H1 (cell line): ENCODE data around the gene GRM8.
"Not testable (repeated sequence)": the region's sequence is repeated elsewhere in the genome, so short reads cannot be mapped to it uniquely, and the experiment has no call there.

Source experiments
- BACH1 ChIP-seq: IDR thresholded peaks from 2 replicates; pipeline ENCODE4 v1.6.1; 2012; ENCODE audit warnings: low read length, improper control_type of control experiment
- BCL11A ChIP-seq, 2 experiments: IDR thresholded peaks; one replicate each; pipeline ENCODE4 v1.6.1; 2011; ENCODE audit warnings: low read depth in 2 of 2, low read length in 2 of 2, mild to moderate bottlenecking in 2 of 2
- BRCA1 ChIP-seq: IDR thresholded peaks from 2 replicates; pipeline ENCODE4 v1.6.1; 2012; ENCODE audit warnings: low read depth, low read length, improper control_type of control experiment
- CBX8 ChIP-seq: fragments of 300-800, 300-1000 bp; sonication (generic); IDR thresholded peaks from 2 replicates; pipeline ENCODE4 v1.7.1; 2016; ENCODE audit warnings: low read depth, low read length, borderline replicate concordance
- CTBP2 ChIP-seq: IDR thresholded peaks from 2 replicates; pipeline ENCODE4 v1.7.0; 2011; ENCODE audit warnings: borderline replicate concordance, mild to moderate bottlenecking, moderate library complexity, mixed read lengths, low read length; ENCODE audit not compliant: insufficient read depth, insufficient read length
- CTCF ChIP-seq, 3 experiments: IDR thresholded peaks; 1 replicate in 2 of 3; 2 replicates in 1 of 3; pipeline versions ENCODE4 v1.5.1 to v1.6.1; 2011; ENCODE audit warnings: low read length in 3 of 3, mild to moderate bottlenecking in 3 of 3, inconsistent platforms in 2 of 3, low read depth in 1 of 3, moderate library complexity in 1 of 3; ENCODE audit not compliant: insufficient read depth in 1 of 3; ENCODE audit errors: control extremely low read depth in 1 of 3
- POLR2A ChIP-seq, 2 experiments: IDR thresholded peaks; 1 replicate in 1 of 2; 2 replicates in 1 of 2; pipeline ENCODE4 v1.6.1; 2011; ENCODE audit warnings: low read depth in 2 of 2, low read length in 2 of 2, mild to moderate bottlenecking in 2 of 2; ENCODE audit errors: control extremely low read depth in 1 of 2
- POLR2AphosphoS5 ChIP-seq: IDR thresholded peaks from 2 replicates; pipeline ENCODE4 v1.6.1; 2011; ENCODE audit warnings: low read depth, low read length
- TAF1 ChIP-seq: IDR thresholded peaks from 2 replicates; pipeline ENCODE4 v1.6.1; 2011; ENCODE audit warnings: mild to moderate bottlenecking, low read depth, low read length
- TBP ChIP-seq: IDR thresholded peaks from 2 replicates; pipeline ENCODE4 v1.6.1; 2011; ENCODE audit warnings: low read depth, low read length, improper control_type of control experiment
- TF ChIP-seq, protein P1 (sequence below): IDR thresholded peaks from 2 replicates; pipeline ENCODE4 v1.6.1; 2012; ENCODE audit warnings: inconsistent platforms

DNA sequence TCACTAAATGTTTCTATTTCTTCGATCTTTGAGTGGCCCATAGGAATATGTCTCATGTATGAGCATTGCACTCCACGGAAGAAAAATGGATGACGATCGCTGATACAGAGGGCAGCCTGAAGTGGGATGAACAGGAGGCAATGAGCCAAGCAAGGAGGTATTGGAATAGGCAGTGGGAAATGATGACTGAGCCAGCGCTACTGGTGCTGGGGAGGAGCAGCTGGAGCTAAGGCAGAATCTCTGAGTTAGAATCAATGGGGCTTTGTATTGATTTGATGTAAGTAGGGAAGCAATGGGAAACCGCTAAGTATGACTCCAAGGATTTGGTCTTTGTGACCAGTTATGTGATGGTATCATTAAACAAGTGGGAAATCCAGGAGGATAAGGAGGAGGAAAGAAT lies 345.1 kb downstream of the GRM8 start:
- not testable (repeated sequence) for TF ChIP-seq BRCA1; CBX8; POLR2AphosphoS5; POLR2A (IDR thresholded peaks at IDR 0.05; ENCODE audit: control extremely low read depth in 1 of 2, low read depth in 2 of 2, low read length in 2 of 2); TAF1; BACH1; TBP; CTCF (IDR thresholded peaks at IDR 0.05; ENCODE audit: control extremely low read depth in 1 of 3, insufficient read depth in 1 of 3, low read depth in 1 of 3, low read length in 3 of 3); BCL11A (IDR thresholded peaks at IDR 0.05; ENCODE audit: low read depth in 2 of 2, low read length in 2 of 2); CTBP2
- TF ChIP-seq, protein P1, sequence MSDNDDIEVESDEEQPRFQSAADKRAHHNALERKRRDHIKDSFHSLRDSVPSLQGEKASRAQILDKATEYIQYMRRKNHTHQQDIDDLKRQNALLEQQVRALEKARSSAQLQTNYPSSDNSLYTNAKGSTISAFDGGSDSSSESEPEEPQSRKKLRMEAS, result not testable (repeated sequence)
